ENCODE data around the gene UHMK1.

Gene UHMK1

GRCh38 chr1:162537216-162537615, 39.6 kb downstream of the UHMK1 start:
- Histone ChIP-seq H4K20me1 (ENCODE audit: insufficient read depth, low read length) (no peaks in the 10 kb centered on the region), H3K9me3 (ENCODE audit: insufficient read depth, low read length) (no peaks in the 10 kb centered on the region), H3K27ac (ENCODE audit: low read length) (no peak overlapping the region), H2AFZ (ENCODE audit: low read depth, low read length) (no peak overlapping the region), H3K79me2 (ENCODE audit: low read length) (no peaks in the 10 kb centered on the region), H3K27me3 (ENCODE audit: low read depth, low read length) (no peaks in the 10 kb centered on the region), H3K4me1 (ENCODE audit: low read length) (no peaks in the 10 kb centered on the region), H3K4me2 (ENCODE audit: low read length) (no peak overlapping the region), H3K4me3 (ENCODE audit: low read length) (no peak overlapping the region), H3K36me3 (replicated peaks; ENCODE audit: low read depth, low read length) (peaks cover 9% of the 10 kb centered on the region), H3K9ac (ENCODE audit: low read length) (no peak overlapping the region)
- TF ChIP-seq CTCF (IDR thresholded peaks at IDR 0.05; ENCODE audit: low read depth, low read length): no peak
- TF ChIP-seq EZH2phosphoT487 (IDR thresholded peaks at IDR 0.05; ENCODE audit: low read depth): no peak

- H4K20me1 ChIP-seq (ENCODE audit: insufficient read depth, low read length): no peaks in the 10 kb centered on the region
- no peak overlapping the region for H3K4me3 ChIP-seq (ENCODE audit: low read length)
- no peak overlapping the region for H3K27ac ChIP-seq (ENCODE audit: low read length)
- no peak overlapping the region for H3K9ac ChIP-seq (ENCODE audit: low read length)
- no peak overlapping the region for H3K4me2 ChIP-seq (ENCODE audit: low read length)
- no peaks in the 10 kb centered on the region for H3K79me2 ChIP-seq (ENCODE audit: low read length)
- no peaks in the 10 kb centered on the region for H3K27me3 ChIP-seq (ENCODE audit: low read depth, low read length)
- H3K9me3 ChIP-seq (ENCODE audit: insufficient read depth, low read length): peaks cover 8% of the 10 kb centered on the region
- peaks cover 16% of the 10 kb centered on the region for H3K36me3 ChIP-seq (replicated peaks; ENCODE audit: low read depth, low read length)
- no peaks in the 10 kb centered on the region for H3K4me1 ChIP-seq (ENCODE audit: low read length)
- H2AFZ ChIP-seq (ENCODE audit: low read depth, low read length): no peak overlapping the region
- TF ChIP-seq CTCF (IDR thresholded peaks at IDR 0.05; ENCODE audit: low read depth, low read length) (no peak), EZH2phosphoT487 (IDR thresholded peaks at IDR 0.05; ENCODE audit: low read depth) (no peak)
Measured at GRCh38 chr1:162538815-162539431, 41.3 kb downstream of the UHMK1 start.

GRCh38 chr1:162541619-162542141, 44.1 kb downstream of the UHMK1 start:
- no peak overlapping the region for H3K4me3 ChIP-seq (ENCODE audit: low read length)
- no peaks in the 10 kb centered on the region for H3K4me1 ChIP-seq (ENCODE audit: low read length)
- H3K9ac ChIP-seq (ENCODE audit: low read length): no peak overlapping the region
- no peaks in the 10 kb centered on the region for H4K20me1 ChIP-seq (ENCODE audit: insufficient read depth, low read length)
- H2AFZ ChIP-seq (ENCODE audit: low read depth, low read length): no peak overlapping the region
- TF ChIP-seq CTCF (IDR thresholded peaks at IDR 0.05; ENCODE audit: low read depth, low read length) (no peak), EZH2phosphoT487 (IDR thresholded peaks at IDR 0.05; ENCODE audit: low read depth) (no peak)
- H3K27ac ChIP-seq (ENCODE audit: low read length): no peak overlapping the region
- no peak overlapping the region for H3K4me2 ChIP-seq (ENCODE audit: low read length)
- H3K9me3 ChIP-seq (ENCODE audit: insufficient read depth, low read length): peaks cover 8% of the 10 kb centered on the region
- no peaks in the 10 kb centered on the region for H3K27me3 ChIP-seq (ENCODE audit: low read depth, low read length)
- no peaks in the 10 kb centered on the region for H3K79me2 ChIP-seq (ENCODE audit: low read length)
- H3K36me3 ChIP-seq (replicated peaks; ENCODE audit: low read depth, low read length): peaks cover 14% of the 10 kb centered on the region

- Histone ChIP-seq H3K4me2 (ENCODE audit: low read length) (no peak overlapping the region), H3K4me3 (ENCODE audit: low read length) (no peak overlapping the region), H4K20me1 (ENCODE audit: insufficient read depth, low read length) (no peaks in the 10 kb centered on the region), H3K4me1 (ENCODE audit: low read length) (no peaks in the 10 kb centered on the region), H3K27ac (ENCODE audit: low read length) (no peak overlapping the region), H3K9me3 (ENCODE audit: insufficient read depth, low read length) (peaks cover 8% of the 10 kb centered on the region), H3K9ac (ENCODE audit: low read length) (no peak overlapping the region), H3K36me3 (replicated peaks; ENCODE audit: low read depth, low read length) (peaks cover 13% of the 10 kb centered on the region), H3K27me3 (ENCODE audit: low read depth, low read length) (no peaks in the 10 kb centered on the region), H2AFZ (ENCODE audit: low read depth, low read length) (no peak overlapping the region), H3K79me2 (ENCODE audit: low read length) (no peaks in the 10 kb centered on the region)
- TF ChIP-seq CTCF (IDR thresholded peaks at IDR 0.05; ENCODE audit: low read depth, low read length): no peak
- TF ChIP-seq EZH2phosphoT487 (IDR thresholded peaks at IDR 0.05; ENCODE audit: low read depth): no peak
Measured at GRCh38 chr1:162543228-162543627, 45.6 kb downstream of the UHMK1 start.
